ENCODE results near the gene ZNF480.
A peak's percentile ranks its signal among the peaks of the same experiment; 100 is the strongest.

DNA sequence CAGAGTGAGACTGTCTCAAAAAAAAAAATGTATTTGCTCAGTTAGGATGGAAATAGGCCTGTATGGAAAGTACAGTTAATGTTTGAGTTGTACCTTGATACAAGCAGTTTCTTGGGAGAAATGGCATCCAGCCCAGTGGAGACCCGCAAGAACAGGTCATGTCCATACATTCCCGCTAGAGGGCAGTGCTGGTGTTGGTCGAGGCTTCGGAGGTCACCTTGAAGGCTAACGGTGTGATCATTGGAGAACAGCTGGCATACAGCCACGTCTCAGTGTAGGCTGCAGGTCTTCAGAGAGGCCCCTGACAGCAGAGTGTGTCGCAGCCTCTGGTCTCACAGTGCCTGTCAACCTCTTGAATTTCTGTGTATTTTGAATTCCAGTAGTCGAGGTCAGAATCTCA lies 46.6 kb downstream of the ZNF480 start:
- no peak for TF ChIP-seq POLR2AphosphoS5 (IDR thresholded peaks at IDR 0.05)
- no peak for TF ChIP-seq POLR2A (IDR thresholded peaks at IDR 0.05)
- TF ChIP-seq, protein P1, sequence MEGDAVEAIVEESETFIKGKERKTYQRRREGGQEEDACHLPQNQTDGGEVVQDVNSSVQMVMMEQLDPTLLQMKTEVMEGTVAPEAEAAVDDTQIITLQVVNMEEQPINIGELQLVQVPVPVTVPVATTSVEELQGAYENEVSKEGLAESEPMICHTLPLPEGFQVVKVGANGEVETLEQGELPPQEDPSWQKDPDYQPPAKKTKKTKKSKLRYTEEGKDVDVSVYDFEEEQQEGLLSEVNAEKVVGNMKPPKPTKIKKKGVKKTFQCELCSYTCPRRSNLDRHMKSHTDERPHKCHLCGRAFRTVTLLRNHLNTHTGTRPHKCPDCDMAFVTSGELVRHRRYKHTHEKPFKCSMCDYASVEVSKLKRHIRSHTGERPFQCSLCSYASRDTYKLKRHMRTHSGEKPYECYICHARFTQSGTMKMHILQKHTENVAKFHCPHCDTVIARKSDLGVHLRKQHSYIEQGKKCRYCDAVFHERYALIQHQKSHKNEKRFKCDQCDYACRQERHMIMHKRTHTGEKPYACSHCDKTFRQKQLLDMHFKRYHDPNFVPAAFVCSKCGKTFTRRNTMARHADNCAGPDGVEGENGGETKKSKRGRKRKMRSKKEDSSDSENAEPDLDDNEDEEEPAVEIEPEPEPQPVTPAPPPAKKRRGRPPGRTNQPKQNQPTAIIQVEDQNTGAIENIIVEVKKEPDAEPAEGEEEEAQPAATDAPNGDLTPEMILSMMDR (IDR thresholded peaks at IDR 0.05): peak in 4 of 5 experiments; percentile 18 to 36 (median 28)

Data from transverse colon (tissue), 4 donors.